GM23338 (cell line): ENCODE measurements around the gene BANK1. TPM values are rescaled to one million over a fixed set of nuclear protein-coding genes. Genes with fewer than 3 reads are reported as not detected.

Source experiments
- ATAC-seq: fragments of 200-7000 bp; cut with Tn5 transposase; 3 replicates; pipeline ENCODE4 v1.9.1; 2020
- DNase-seq: peaks from one replicate; pipeline ENCODE4 v3.0.0-alpha.2; 2015; ENCODE audit warnings: low spot score
- H2AFZ ChIP-seq: fragments of 200-600 bp; sonication (generic); 2 replicates; pipeline ENCODE4 v1.8.0; 2016; ENCODE audit warnings: antibody characterized with exemption, mild to moderate bottlenecking, moderate library complexity
- H3F3A ChIP-seq: fragments of 200-600 bp; sonication (generic); replicated peaks from 2 replicates; pipeline ENCODE4 v1.8.0; 2017; ENCODE audit warnings: antibody characterized with exemption, mixed run types, low read depth
- H3K27ac ChIP-seq: fragments of 200-600 bp; sonication (generic); 2 replicates; pipeline ENCODE4 v1.6.1; 2016; ENCODE audit warnings: low read depth
- H3K27me3 ChIP-seq: fragments of 200-600 bp; sonication (generic); 2 replicates; pipeline ENCODE4 v1.8.0; 2016; ENCODE audit warnings: mild to moderate bottlenecking, mixed run types, moderate library complexity; ENCODE audit not compliant: insufficient read depth
- H3K36me3 ChIP-seq: fragments of 200-600 bp; sonication (generic); 2 replicates; pipeline ENCODE4 v1.8.0; 2016; ENCODE audit warnings: mild to moderate bottlenecking; ENCODE audit not compliant: insufficient read depth
- H3K4me1 ChIP-seq: fragments of 200-600 bp; sonication (generic); 2 replicates; pipeline ENCODE4 v1.8.0; 2016; ENCODE audit warnings: mild to moderate bottlenecking, moderate library complexity; ENCODE audit not compliant: insufficient read depth
- H3K4me2 ChIP-seq: fragments of 200-600 bp; sonication (generic); 2 replicates; pipeline ENCODE4 v1.7.1; 2017; ENCODE audit warnings: mixed run types
- H3K4me3 ChIP-seq: fragments of 200-600 bp; sonication (generic); 2 replicates; pipeline ENCODE4 v1.6.1; 2016; ENCODE audit warnings: mixed run types
- H3K79me2 ChIP-seq: fragments of 200-600 bp; sonication (generic); replicated peaks from 2 replicates; pipeline ENCODE4 v1.8.0; 2017; ENCODE audit warnings: mild to moderate bottlenecking; ENCODE audit not compliant: insufficient read depth
- H3K9me2 ChIP-seq: fragments of 200-600 bp; sonication (generic); 2 replicates; pipeline ENCODE4 v1.8.0; 2017; ENCODE audit not compliant: insufficient read depth
- H4K20me1 ChIP-seq: fragments of 200-600 bp; sonication (generic); replicated peaks from 2 replicates; pipeline ENCODE4 v1.8.0; 2017; ENCODE audit warnings: mild to moderate bottlenecking; ENCODE audit not compliant: insufficient read depth
- H3K27ac Mint-ChIP-seq: 2 replicates; pipeline ENCODE4 v1.8.0; 2020; ENCODE audit warnings: inconsistent platforms, mild to moderate bottlenecking, moderate library complexity, mixed read lengths
- H3K27me3 Mint-ChIP-seq: 3 replicates; pipeline ENCODE4 v1.8.0; 2022; ENCODE audit warnings: low read depth, mild to moderate bottlenecking, moderate library complexity, mixed read lengths, inconsistent platforms; ENCODE audit not compliant: insufficient read depth, poor library complexity
- H3K36me3 Mint-ChIP-seq: 3 replicates; pipeline ENCODE4 v1.8.0; 2021; ENCODE audit warnings: low read depth, mild to moderate bottlenecking, inconsistent platforms, moderate library complexity, mixed read lengths
- H3K4me1 Mint-ChIP-seq: 3 replicates; pipeline ENCODE4 v1.8.0; 2020; ENCODE audit warnings: mild to moderate bottlenecking, inconsistent platforms, mixed read lengths
- H3K4me3 Mint-ChIP-seq: 3 replicates; pipeline ENCODE4 v1.8.0; 2021; ENCODE audit warnings: moderate library complexity, mild to moderate bottlenecking, inconsistent platforms, mixed read lengths
- H3K9me3 Mint-ChIP-seq: 3 replicates; pipeline ENCODE4 v1.8.0; 2020; ENCODE audit warnings: moderate library complexity, mild to moderate bottlenecking, inconsistent platforms, mixed read lengths
- EZH2 ChIP-seq: fragments of 200-600 bp; sonication (generic); IDR thresholded peaks from one replicate; pipeline ENCODE4 v1.8.0; 2017; ENCODE audit warnings: antibody characterized with exemption, mild to moderate bottlenecking, low read depth; ENCODE audit not compliant: unreplicated experiment
- JUNB ChIP-seq: IDR thresholded peaks from one replicate; pipeline ENCODE4 v1.6.1; 2016; ENCODE audit warnings: antibody characterized with exemption; ENCODE audit not compliant: unreplicated experiment
- POLR2AphosphoS5 ChIP-seq: IDR thresholded peaks from 2 replicates; pipeline ENCODE4 v1.6.1; 2016; ENCODE audit warnings: antibody characterized with exemption, low read depth
- STAT1 ChIP-seq: IDR thresholded peaks from one replicate; pipeline ENCODE4 v1.6.1; 2016; ENCODE audit warnings: antibody characterized with exemption; ENCODE audit not compliant: unreplicated experiment
- polyA plus RNA-seq: library from polyadenylated mRNA; unstranded; fragments of >200 nt; fragmentation: Nextera tagmentation; extraction: Ambion mirVana; gene quantifications from 2 replicates; pipeline ENCODE4 v1.2.1, GENCODE V29; 2016
- total RNA-seq: library from RNA; depleted of rRNA; stranded (reverse); fragments of >200 nt; shearing (Covaris generic); gene quantifications from 2 replicates; pipeline ENCODE4 v1.2.3, GENCODE V29; 2014
- TF ChIP-seq, protein P1 (sequence below): fragments of 250-450 bp; sonication (Bioruptor Pico); IDR thresholded peaks from 2 replicates; pipeline ENCODE4 v1.5.0; 2020; ENCODE audit warnings: mild to moderate bottlenecking, moderate library complexity
- TF ChIP-seq, protein P2 (sequence below): IDR thresholded peaks from one replicate; pipeline ENCODE4 v1.6.1; 2018; ENCODE audit warnings: antibody characterized with exemption; ENCODE audit not compliant: unreplicated experiment
- TF ChIP-seq, protein P3 (sequence below): IDR thresholded peaks from 2 replicates; pipeline ENCODE4 v1.6.1; 2016; ENCODE audit warnings: antibody characterized with exemption

The BANK1 gene
- total and polyA plus RNA-seq, 2 experiments from 2014 or later, result 0.86 to 0.87 TPM

DNA sequence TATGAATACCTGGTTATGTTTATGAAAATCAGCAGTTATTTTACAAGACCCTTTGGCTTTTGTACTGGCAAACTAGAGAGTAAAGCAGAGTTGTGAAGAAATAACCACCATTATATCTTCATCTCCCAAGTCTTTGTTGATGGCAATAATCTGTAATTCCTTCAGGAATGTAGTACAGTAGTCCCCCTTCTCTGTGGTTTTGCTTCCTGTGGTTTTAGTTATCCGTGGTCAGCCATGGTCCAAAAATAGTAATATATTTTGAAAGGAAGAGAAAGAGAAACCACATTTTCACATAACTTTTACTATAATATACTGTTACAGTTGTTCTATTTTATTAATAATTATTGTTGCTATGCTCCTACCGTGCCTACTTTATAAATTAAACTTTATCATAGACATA is 27.8 kb downstream of the BANK1 start:
- Histone ChIP-seq H3K27me3 (no peaks in the 10 kb centered on the region), H3K9me2 (no peaks in the 10 kb centered on the region), H3K4me1 (no peaks in the 10 kb centered on the region), H4K20me1 (no peaks in the 10 kb centered on the region), H3F3A (no peaks in the 10 kb centered on the region), H2AFZ (no peak overlapping the region), H3K36me3 (no peaks in the 10 kb centered on the region), H3K4me3 (no peak overlapping the region), H3K4me2 (no peak overlapping the region), H3K79me2 (no peaks in the 10 kb centered on the region), H3K27ac (no peak overlapping the region)
- DNase-seq (no peak), ATAC-seq (no peak)
- Mint-ChIP-seq H3K27ac (no peak overlapping the region), H3K4me3 (no peak overlapping the region), H3K4me1 (no peaks in the 10 kb centered on the region), H3K9me3 (peaks cover 8% of the 10 kb centered on the region; the same call in 2 of the 3 replicates), H3K36me3 (no peaks in the 10 kb centered on the region), H3K27me3 (no peaks in the 10 kb centered on the region)
- no peak for TF ChIP-seq POLR2AphosphoS5
- TF ChIP-seq EZH2, result no peak
- TF ChIP-seq, protein P1, sequence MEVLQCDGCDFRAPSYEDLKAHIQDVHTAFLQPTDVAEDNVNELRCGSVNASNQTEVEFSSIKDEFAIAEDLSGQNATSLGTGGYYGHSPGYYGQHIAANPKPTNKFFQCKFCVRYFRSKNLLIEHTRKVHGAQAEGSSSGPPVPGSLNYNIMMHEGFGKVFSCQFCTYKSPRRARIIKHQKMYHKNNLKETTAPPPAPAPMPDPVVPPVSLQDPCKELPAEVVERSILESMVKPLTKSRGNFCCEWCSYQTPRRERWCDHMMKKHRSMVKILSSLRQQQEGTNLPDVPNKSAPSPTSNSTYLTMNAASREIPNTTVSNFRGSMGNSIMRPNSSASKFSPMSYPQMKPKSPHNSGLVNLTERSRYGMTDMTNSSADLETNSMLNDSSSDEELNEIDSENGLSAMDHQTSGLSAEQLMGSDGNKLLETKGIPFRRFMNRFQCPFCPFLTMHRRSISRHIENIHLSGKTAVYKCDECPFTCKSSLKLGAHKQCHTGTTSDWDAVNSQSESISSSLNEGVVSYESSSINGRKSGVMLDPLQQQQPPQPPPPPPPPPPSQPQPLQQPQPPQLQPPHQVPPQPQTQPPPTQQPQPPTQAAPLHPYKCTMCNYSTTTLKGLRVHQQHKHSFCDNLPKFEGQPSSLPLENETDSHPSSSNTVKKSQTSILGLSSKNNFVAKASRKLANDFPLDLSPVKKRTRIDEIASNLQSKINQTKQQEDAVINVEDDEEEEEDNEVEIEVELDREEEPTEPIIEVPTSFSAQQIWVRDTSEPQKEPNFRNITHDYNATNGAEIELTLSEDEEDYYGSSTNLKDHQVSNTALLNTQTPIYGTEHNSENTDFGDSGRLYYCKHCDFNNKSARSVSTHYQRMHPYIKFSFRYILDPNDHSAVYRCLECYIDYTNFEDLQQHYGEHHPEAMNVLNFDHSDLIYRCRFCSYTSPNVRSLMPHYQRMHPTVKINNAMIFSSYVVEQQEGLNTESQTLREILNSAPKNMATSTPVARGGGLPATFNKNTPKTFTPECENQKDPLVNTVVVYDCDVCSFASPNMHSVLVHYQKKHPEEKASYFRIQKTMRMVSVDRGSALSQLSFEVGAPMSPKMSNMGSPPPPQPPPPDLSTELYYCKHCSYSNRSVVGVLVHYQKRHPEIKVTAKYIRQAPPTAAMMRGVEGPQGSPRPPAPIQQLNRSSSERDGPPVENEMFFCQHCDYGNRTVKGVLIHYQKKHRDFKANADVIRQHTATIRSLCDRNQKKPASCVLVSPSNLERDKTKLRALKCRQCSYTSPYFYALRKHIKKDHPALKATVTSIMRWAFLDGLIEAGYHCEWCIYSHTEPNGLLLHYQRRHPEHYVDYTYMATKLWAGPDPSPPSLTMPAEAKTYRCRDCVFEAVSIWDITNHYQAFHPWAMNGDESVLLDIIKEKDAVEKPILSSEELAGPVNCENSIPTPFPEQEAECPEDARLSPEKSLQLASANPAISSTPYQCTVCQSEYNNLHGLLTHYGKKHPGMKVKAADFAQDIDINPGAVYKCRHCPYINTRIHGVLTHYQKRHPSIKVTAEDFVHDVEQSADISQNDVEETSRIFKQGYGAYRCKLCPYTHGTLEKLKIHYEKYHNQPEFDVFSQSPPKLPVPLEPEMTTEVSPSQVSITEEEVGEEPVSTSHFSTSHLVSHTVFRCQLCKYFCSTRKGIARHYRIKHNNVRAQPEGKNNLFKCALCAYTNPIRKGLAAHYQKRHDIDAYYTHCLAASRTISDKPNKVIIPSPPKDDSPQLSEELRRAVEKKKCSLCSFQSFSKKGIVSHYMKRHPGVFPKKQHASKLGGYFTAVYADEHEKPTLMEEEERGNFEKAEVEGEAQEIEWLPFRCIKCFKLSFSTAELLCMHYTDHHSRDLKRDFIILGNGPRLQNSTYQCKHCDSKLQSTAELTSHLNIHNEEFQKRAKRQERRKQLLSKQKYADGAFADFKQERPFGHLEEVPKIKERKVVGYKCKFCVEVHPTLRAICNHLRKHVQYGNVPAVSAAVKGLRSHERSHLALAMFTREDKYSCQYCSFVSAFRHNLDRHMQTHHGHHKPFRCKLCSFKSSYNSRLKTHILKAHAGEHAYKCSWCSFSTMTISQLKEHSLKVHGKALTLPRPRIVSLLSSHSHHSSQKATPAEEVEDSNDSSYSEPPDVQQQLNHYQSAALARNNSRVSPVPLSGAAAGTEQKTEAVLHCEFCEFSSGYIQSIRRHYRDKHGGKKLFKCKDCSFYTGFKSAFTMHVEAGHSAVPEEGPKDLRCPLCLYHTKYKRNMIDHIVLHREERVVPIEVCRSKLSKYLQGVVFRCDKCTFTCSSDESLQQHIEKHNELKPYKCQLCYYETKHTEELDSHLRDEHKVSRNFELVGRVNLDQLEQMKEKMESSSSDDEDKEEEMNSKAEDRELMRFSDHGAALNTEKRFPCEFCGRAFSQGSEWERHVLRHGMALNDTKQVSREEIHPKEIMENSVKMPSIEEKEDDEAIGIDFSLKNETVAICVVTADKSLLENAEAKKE, result no peak
- TF ChIP-seq JUNB, result no peak
- TF ChIP-seq, protein P2, sequence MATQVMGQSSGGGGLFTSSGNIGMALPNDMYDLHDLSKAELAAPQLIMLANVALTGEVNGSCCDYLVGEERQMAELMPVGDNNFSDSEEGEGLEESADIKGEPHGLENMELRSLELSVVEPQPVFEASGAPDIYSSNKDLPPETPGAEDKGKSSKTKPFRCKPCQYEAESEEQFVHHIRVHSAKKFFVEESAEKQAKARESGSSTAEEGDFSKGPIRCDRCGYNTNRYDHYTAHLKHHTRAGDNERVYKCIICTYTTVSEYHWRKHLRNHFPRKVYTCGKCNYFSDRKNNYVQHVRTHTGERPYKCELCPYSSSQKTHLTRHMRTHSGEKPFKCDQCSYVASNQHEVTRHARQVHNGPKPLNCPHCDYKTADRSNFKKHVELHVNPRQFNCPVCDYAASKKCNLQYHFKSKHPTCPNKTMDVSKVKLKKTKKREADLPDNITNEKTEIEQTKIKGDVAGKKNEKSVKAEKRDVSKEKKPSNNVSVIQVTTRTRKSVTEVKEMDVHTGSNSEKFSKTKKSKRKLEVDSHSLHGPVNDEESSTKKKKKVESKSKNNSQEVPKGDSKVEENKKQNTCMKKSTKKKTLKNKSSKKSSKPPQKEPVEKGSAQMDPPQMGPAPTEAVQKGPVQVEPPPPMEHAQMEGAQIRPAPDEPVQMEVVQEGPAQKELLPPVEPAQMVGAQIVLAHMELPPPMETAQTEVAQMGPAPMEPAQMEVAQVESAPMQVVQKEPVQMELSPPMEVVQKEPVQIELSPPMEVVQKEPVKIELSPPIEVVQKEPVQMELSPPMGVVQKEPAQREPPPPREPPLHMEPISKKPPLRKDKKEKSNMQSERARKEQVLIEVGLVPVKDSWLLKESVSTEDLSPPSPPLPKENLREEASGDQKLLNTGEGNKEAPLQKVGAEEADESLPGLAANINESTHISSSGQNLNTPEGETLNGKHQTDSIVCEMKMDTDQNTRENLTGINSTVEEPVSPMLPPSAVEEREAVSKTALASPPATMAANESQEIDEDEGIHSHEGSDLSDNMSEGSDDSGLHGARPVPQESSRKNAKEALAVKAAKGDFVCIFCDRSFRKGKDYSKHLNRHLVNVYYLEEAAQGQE, result no peak
- no peak for TF ChIP-seq STAT1
- TF ChIP-seq, protein P3, sequence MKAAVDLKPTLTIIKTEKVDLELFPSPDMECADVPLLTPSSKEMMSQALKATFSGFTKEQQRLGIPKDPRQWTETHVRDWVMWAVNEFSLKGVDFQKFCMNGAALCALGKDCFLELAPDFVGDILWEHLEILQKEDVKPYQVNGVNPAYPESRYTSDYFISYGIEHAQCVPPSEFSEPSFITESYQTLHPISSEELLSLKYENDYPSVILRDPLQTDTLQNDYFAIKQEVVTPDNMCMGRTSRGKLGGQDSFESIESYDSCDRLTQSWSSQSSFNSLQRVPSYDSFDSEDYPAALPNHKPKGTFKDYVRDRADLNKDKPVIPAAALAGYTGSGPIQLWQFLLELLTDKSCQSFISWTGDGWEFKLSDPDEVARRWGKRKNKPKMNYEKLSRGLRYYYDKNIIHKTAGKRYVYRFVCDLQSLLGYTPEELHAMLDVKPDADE, result no peak
